Measurements from ENCODE around the gene TRPV4.

The TRPV4 gene

GRCh38 chr12:109760930-109761921, 72.0 kb downstream of the TRPV4 start:
- ATAC-seq, result no peak

- no peak for ATAC-seq
Measured at GRCh38 chr12:109760031-109760929, 72.9 kb downstream of the TRPV4 start.

- no peak for ATAC-seq
Measured at GRCh38 chr12:109759595-109759994, 73.6 kb downstream of the TRPV4 start.

- ATAC-seq, result no peak
Measured at GRCh38 chr12:109758426-109759420, 74.5 kb downstream of the TRPV4 start.

- no peak for ATAC-seq
Measured at GRCh38 chr12:109757671-109758265, 75.4 kb downstream of the TRPV4 start.

- ATAC-seq, result no peak
Measured at GRCh38 chr12:109756457-109756856, 76.7 kb downstream of the TRPV4 start.

GRCh38 chr12:109753959-109754358, 79.2 kb downstream of the TRPV4 start:
- no peak for ATAC-seq

GRCh38 chr12:109753054-109753401, 80.2 kb downstream of the TRPV4 start:
- ATAC-seq, result no peak

GRCh38 chr12:109752117-109753053, 80.8 kb downstream of the TRPV4 start:
- ATAC-seq, result no peak

GRCh38 chr12:109744986-109745942, 87.9 kb downstream of the TRPV4 start:
- no peak for ATAC-seq

- ATAC-seq, result no peak
Measured at GRCh38 chr12:109744026-109744425, 89.2 kb downstream of the TRPV4 start.

GRCh38 chr12:109743076-109743910, 89.9 kb downstream of the TRPV4 start:
- no peak for ATAC-seq

- no peak for ATAC-seq
Measured at GRCh38 chr12:109741970-109742703, 91.1 kb downstream of the TRPV4 start.

GRCh38 chr12:109741286-109741969, 91.8 kb downstream of the TRPV4 start:
- no peak for ATAC-seq

- ATAC-seq, result no peak
Measured at GRCh38 chr12:109740694-109741245, 92.4 kb downstream of the TRPV4 start.
